NCI-H226 (cell line): ENCODE results near the gene MICA.
A peak's percentile ranks its signal among the peaks of the same experiment; 100 is the strongest.

Experiments
- DNase-seq: peaks from one replicate; pipeline ENCODE4 v3.0.0-alpha.2; 2015

MICA gene

GRCh38 chr6:31462026-31462963 lies 58.9 kb downstream of the MICA start:
- DNase-seq: no peak

DNA sequence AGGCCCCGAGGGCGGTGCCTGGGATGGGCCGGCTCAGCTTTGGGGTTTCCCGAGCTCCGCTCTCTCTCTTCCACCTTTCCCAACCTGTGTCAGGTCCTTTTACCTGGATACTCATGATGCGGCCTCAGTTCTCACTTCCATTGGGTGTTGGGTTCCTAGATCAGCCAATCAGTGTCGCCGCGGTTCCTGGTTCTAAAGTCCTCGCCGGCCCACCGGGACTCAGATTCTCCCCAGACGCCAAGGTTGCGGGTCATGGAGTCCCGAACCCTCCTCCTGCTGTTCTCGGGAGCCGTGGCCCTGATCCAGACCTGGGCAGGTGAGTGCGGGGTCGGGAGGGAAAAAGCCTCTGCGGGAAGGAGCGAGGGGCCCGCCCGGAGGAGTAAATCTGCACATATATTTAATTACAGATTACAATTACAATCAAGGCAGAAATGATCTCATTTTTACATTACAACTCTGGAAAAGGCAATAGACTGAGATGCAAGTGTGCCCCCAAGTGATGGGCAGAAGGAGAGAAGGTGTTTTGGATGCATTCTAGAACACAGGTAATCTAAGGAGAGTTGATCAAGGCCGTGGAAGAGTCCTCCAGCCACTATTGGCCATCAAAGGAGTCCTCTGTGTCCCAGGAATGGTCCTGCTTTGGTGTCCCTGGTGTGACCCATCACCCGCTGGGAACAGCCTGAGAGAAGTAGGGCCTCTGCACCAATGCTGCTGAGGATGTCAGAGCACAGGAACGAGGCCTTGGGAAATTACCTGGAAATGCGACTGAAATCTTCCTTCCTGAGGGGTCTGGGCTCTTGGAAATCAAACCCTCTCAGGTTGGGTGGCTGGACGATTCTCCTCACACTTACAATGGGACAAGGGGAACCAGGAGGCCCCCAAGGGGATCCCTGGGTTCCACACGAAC lies 59.8 kb downstream of the MICA start:
- DNase-seq: peak; percentile 82

- no peak for DNase-seq
Measured at GRCh38 chr6:31464252-31465184, 61.1 kb downstream of the MICA start.
